HepG2 (cell line): ENCODE measurements around the gene KCTD19. TPM values are rescaled to one million over a fixed set of nuclear protein-coding genes. Genes with fewer than 3 reads are reported as not detected.

Experiments used
- CHCHD3 ChIP-seq: sonication (generic); formaldehyde crosslinking; IDR thresholded peaks from 2 replicates; pipeline ENCODE4 v1.8.0; 2022; ENCODE audit warnings: mild to moderate bottlenecking, missing genetic modification reagents, moderate library complexity
- ELF3 ChIP-seq: IDR thresholded peaks from 2 replicates; pipeline ENCODE4 v1.6.1; 2016; ENCODE audit warnings: missing genetic modification reagents, missing compliant biosample characterization
- FOSL1 ChIP-seq: sonication (generic); formaldehyde crosslinking; IDR thresholded peaks from 2 replicates; pipeline ENCODE4 v1.9.0; 2021; ENCODE audit warnings: missing genetic modification reagents, borderline replicate concordance
- HDAC6 ChIP-seq: fragments of 200-600 bp; sonication (generic); IDR thresholded peaks from 2 replicates; pipeline ENCODE4 v1.7.0; 2017; ENCODE audit warnings: mild to moderate bottlenecking, antibody characterized with exemption, low read length, low read depth
- HNRNPH1 ChIP-seq: fragments of 200-400 bp; formaldehyde crosslinking; optimal IDR thresholded peaks from 2 replicates; pipeline ENCODE3; 2017; ENCODE audit warnings: mild to moderate bottlenecking, low read depth, low read length
- HOXA7 ChIP-seq: sonication (generic); formaldehyde crosslinking; IDR thresholded peaks from 2 replicates; pipeline ENCODE4 v1.8.1; 2022; ENCODE audit warnings: mild to moderate bottlenecking, missing genetic modification reagents, moderate library complexity
- KDM5A ChIP-seq: fragments of 200-600 bp; sonication (generic); IDR thresholded peaks from 2 replicates; pipeline ENCODE4 v1.7.0; 2018; ENCODE audit warnings: antibody characterized with exemption, mild to moderate bottlenecking, low read length, borderline replicate concordance
- NCOA5 ChIP-seq: sonication (generic); formaldehyde crosslinking; IDR thresholded peaks from 2 replicates; pipeline ENCODE4 v1.4.0; 2020; ENCODE audit warnings: missing genetic modification reagents
- NR3C1 ChIP-seq: sonication (generic); formaldehyde crosslinking; IDR thresholded peaks from 2 replicates; pipeline ENCODE4 v1.4.0; 2020; ENCODE audit warnings: missing genetic modification reagents
- REL ChIP-seq: sonication (generic); formaldehyde crosslinking; conservative IDR thresholded peaks from 2 replicates; pipeline ENCODE4 v1.8.0; 2022; ENCODE audit warnings: mild to moderate bottlenecking, missing genetic modification reagents, moderate library complexity
- RNF2 ChIP-seq: fragments of 450-650 bp; conservative IDR thresholded peaks from 2 replicates; pipeline ENCODE4 v1.6.1; 2016; ENCODE audit warnings: low read depth
- SOX13 ChIP-seq, 3 experiments: fragments of 450-650 bp in 1 of 3; sonication (generic) in 1 of 3; formaldehyde crosslinking in 1 of 3; IDR thresholded peaks in 2 of 3; conservative IDR thresholded peaks in 1 of 3; 2 replicates each; pipeline versions ENCODE4 v1.5.0 to v1.6.1; 2016 to 2020; ENCODE audit warnings: antibody characterized with exemption in 1 of 3, mild to moderate bottlenecking in 1 of 3, missing compliant biosample characterization in 1 of 3, missing genetic modification reagents in 1 of 3, moderate library complexity in 1 of 3
- SP140L ChIP-seq: sonication (generic); formaldehyde crosslinking; IDR thresholded peaks from 2 replicates; pipeline ENCODE4 v1.4.0; 2020; ENCODE audit warnings: missing genetic modification reagents, borderline replicate concordance
- SRF ChIP-seq: IDR thresholded peaks from 2 replicates; pipeline ENCODE4 v1.6.1; 2011; ENCODE audit warnings: mild to moderate bottlenecking, low read depth, low read length, moderate library complexity
- TBX2 ChIP-seq: sonication (generic); formaldehyde crosslinking; IDR thresholded peaks from 2 replicates; pipeline ENCODE4 v1.5.0; 2020; ENCODE audit warnings: missing genetic modification reagents, mild to moderate bottlenecking, borderline replicate concordance
- THAP11 ChIP-seq: IDR thresholded peaks from 2 replicates; pipeline ENCODE4 v1.6.1; 2016; ENCODE audit warnings: missing biosample characterization, missing genetic modification reagents
- TP53 ChIP-seq: sonication (generic); formaldehyde crosslinking; conservative IDR thresholded peaks from 2 replicates; pipeline ENCODE4 v1.4.0; 2020; ENCODE audit warnings: missing genetic modification reagents
- ZBTB37 ChIP-seq: sonication (generic); formaldehyde crosslinking; IDR thresholded peaks from 2 replicates; pipeline ENCODE4 v1.4.0; 2020; ENCODE audit warnings: mild to moderate bottlenecking, missing genetic modification reagents
- ZEB1 ChIP-seq: IDR thresholded peaks from 2 replicates; pipeline ENCODE4 v1.6.1; 2012; ENCODE audit warnings: mild to moderate bottlenecking, low read depth, inconsistent platforms; ENCODE audit not compliant: insufficient replicate concordance
- ZFAT ChIP-seq: sonication (generic); formaldehyde crosslinking; conservative IDR thresholded peaks from 2 replicates; pipeline ENCODE4 v1.8.1; 2023; ENCODE audit warnings: missing genetic modification reagents, inconsistent platforms
- ZNF468 ChIP-seq: sonication (generic); formaldehyde crosslinking; IDR thresholded peaks from 2 replicates; pipeline ENCODE4 v1.8.0; 2022; ENCODE audit warnings: mild to moderate bottlenecking, moderate library complexity, missing genetic modification reagents
- polyA plus RNA-seq, 8 experiments: library from polyadenylated mRNA; depleted of rRNA in 3 of 8; stranded (reverse) in 7 of 8; unstranded in 1 of 8; fragments of >200 nt; fragmentation: Illumina TruSeq in 4 of 8; extraction: Trizol in 4 of 8; gene quantifications; 2 replicates each; pipeline versions ENCODE4 v1.2.1 to v1.2.3, GENCODE V29; 2011 to 2016; ENCODE audit warnings: low read depth in 4 of 8, missing spikeins in 1 of 8, mixed read lengths in 1 of 8; ENCODE audit not compliant: insufficient read depth in 1 of 8
- total RNA-seq, 5 experiments: library from RNA; depleted of rRNA; stranded (reverse); fragments of >200 nt; fragmentation: Illumina TruSeq; extraction: Trizol; gene quantifications; 2 replicates each; pipeline ENCODE4 v1.2.3, GENCODE V29; 2016; ENCODE audit warnings: low read depth in 1 of 5
- TF ChIP-seq, protein P1 (sequence below): sonication (generic); formaldehyde crosslinking; IDR thresholded peaks from 2 replicates; pipeline ENCODE4 v1.4.0; 2020; ENCODE audit warnings: missing genetic modification reagents, borderline replicate concordance
- TF ChIP-seq, protein P2 (sequence below): sonication (generic); formaldehyde crosslinking; IDR thresholded peaks from 2 replicates; pipeline ENCODE4 v1.8.1; 2023; ENCODE audit warnings: mild to moderate bottlenecking, missing genetic modification reagents, borderline replicate concordance
- TF ChIP-seq, protein P3 (sequence below): sonication (generic); formaldehyde crosslinking; IDR thresholded peaks from 2 replicates; pipeline ENCODE4 v1.8.0; 2022; ENCODE audit warnings: mild to moderate bottlenecking, missing genetic modification reagents, borderline replicate concordance

KCTD19 gene
- total and polyA plus RNA-seq, 2 of the 13 experiments (the other 11 are each of a cell fraction or from before 2014, with no cell fraction given) = not detected

DNA sequence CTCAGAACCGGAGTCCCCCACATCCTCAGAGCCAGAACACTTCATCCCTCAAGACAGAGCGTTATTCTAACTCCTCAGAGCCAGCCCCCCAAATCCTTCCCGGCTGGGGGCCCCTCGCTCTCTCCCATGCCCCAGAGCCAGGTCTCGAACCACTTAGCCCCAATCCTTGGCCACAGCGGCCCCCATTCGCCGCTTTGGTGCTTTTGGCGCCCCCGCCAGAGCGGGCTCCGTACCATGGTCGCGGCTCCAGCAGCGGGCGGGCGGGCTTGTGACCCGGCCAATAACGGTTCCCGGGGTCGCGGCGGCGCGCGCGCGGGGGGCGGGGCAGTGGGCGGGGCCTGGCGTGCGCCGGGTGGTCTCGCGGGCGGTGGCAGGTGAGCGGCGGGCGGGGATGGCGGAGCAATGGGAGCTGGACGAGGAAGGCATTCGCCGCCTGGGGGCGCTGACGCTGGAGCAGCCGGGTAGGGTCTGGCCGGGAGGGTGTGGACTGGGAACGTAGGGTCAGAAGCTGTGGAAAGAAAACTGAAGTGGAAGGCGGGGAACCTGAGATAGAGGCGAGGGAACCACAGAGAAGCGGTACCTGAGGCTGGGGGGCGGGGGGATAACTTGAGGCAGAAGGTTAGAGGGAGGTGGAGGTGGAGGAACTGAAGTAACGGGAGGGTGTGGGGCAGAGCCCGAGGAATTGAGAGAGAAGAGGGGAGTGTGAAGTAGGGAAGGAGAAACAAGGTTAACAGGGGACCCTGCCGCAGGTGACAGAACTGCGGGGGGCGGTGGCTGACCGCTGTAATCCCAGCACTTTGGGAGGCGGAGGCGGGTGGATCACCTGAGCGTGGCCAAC, at the start of gene KCTD19, which contains the start of gene LRRC36 (continued):
- TF ChIP-seq, protein P1, sequence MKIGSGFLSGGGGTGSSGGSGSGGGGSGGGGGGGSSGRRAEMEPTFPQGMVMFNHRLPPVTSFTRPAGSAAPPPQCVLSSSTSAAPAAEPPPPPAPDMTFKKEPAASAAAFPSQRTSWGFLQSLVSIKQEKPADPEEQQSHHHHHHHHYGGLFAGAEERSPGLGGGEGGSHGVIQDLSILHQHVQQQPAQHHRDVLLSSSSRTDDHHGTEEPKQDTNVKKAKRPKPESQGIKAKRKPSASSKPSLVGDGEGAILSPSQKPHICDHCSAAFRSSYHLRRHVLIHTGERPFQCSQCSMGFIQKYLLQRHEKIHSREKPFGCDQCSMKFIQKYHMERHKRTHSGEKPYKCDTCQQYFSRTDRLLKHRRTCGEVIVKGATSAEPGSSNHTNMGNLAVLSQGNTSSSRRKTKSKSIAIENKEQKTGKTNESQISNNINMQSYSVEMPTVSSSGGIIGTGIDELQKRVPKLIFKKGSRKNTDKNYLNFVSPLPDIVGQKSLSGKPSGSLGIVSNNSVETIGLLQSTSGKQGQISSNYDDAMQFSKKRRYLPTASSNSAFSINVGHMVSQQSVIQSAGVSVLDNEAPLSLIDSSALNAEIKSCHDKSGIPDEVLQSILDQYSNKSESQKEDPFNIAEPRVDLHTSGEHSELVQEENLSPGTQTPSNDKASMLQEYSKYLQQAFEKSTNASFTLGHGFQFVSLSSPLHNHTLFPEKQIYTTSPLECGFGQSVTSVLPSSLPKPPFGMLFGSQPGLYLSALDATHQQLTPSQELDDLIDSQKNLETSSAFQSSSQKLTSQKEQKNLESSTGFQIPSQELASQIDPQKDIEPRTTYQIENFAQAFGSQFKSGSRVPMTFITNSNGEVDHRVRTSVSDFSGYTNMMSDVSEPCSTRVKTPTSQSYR (CRISPR knock-in tag) = no peak
- TF ChIP-seq RNF2 = no peak
- no peak for TF ChIP-seq REL (CRISPR knock-in tag)
- no peak; the same call in 1 of the 2 replicates for TF ChIP-seq ZBTB37 (CRISPR knock-in tag)
- TF ChIP-seq NCOA5 (CRISPR knock-in tag) = no peak
- no peak; the same call in 1 of the 2 replicates for TF ChIP-seq THAP11 (CRISPR knock-in tag)
- TF ChIP-seq HNRNPH1 = no peak
- TF ChIP-seq ZEB1 = no peak
- no peak for TF ChIP-seq HDAC6
- 0 out of 2 replicates have a peak, but pooled peaks have one; percentile 17 for TF ChIP-seq SOX13 (IDR thresholded peaks at IDR 0.05)
- TF ChIP-seq SOX13 (CRISPR knock-in tag; conservative IDR thresholded peaks at IDR 0.05 in 1 of 2, IDR thresholded peaks at IDR 0.05 in 1 of 2) = no peak
- TF ChIP-seq KDM5A = no peak
- TF ChIP-seq, protein P2, sequence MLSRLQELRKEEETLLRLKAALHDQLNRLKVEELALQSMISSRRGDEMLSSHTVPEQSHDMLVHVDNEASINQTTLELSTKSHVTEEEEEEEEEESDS = no peak
- TF ChIP-seq HOXA7 (CRISPR knock-in tag) = no peak
- TF ChIP-seq ZNF468 (CRISPR knock-in tag) = no peak
- no peak for TF ChIP-seq ELF3
- TF ChIP-seq, protein P3, sequence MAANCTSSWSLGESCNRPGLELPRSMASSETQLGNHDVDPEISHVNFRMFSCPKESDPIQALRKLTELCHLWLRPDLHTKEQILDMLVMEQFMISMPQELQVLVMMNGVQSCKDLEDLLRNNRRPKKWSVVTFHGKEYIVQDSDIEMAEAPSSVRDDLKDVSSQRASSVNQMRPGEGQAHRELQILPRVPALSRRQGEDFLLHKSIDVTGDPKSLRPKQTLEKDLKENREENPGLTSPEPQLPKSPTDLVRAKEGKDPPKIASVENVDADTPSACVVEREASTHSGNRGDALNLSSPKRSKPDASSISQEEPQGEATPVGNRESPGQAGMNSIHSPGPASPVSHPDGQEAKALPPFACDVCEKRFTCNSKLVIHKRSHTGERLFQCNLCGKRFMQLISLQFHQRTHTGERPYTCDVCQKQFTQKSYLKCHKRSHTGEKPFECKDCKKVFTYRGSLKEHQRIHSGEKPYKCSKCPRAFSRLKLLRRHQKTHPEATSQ (CRISPR knock-in tag) = no peak
- TF ChIP-seq FOSL1 (CRISPR knock-in tag) = 0 out of 2 replicates have a peak, but pooled peaks have one; percentile 10
- TF ChIP-seq NR3C1 (CRISPR knock-in tag) = no peak
- no peak for TF ChIP-seq SRF
- no peak for TF ChIP-seq TP53 (CRISPR knock-in tag)
- no peak for TF ChIP-seq SP140L
- no peak for TF ChIP-seq ZFAT (CRISPR knock-in tag)
- TF ChIP-seq CHCHD3 (CRISPR knock-in tag) = no peak
- peak; percentile 41; the same call in 1 of the 2 replicates for TF ChIP-seq TBX2 (CRISPR knock-in tag)
